SK-N-SH (cell line): ENCODE measurements around the gene FOXD3.

ENCODE experiments used
- EZH2phosphoT487 ChIP-seq: fragments of 200-600 bp; sonication (generic); IDR thresholded peaks from 2 replicates; pipeline ENCODE4 v1.6.1; 2017; ENCODE audit warnings: low read depth, mixed run types, mild to moderate bottlenecking, antibody characterized with exemption, moderate library complexity, borderline replicate concordance
- GABPA ChIP-seq: IDR thresholded peaks from 2 replicates; pipeline ENCODE4 v1.4.0; 2012; ENCODE audit warnings: low read depth, mild to moderate bottlenecking
- GATA2 ChIP-seq: sonication (generic); formaldehyde crosslinking; IDR thresholded peaks from 2 replicates; pipeline ENCODE4 v1.5.0; 2020; ENCODE audit warnings: mild to moderate bottlenecking, missing genetic modification reagents
- POLR2AphosphoS5 ChIP-seq: IDR thresholded peaks from 2 replicates; pipeline ENCODE4 v1.6.1; 2012; ENCODE audit warnings: low read depth, low read length
- RCOR1 ChIP-seq: fragments of 150-350 bp; IDR thresholded peaks from 2 replicates; pipeline ENCODE4 v1.6.1; 2017; ENCODE audit warnings: antibody characterized with exemption, low read length
- SMC3 ChIP-seq: IDR thresholded peaks from 2 replicates; pipeline ENCODE4 v1.6.1; 2012; ENCODE audit warnings: low read depth, low read length, improper control_type of control experiment
- TAF1 ChIP-seq: IDR thresholded peaks from 2 replicates; pipeline ENCODE4 v1.6.1; 2012; ENCODE audit warnings: low read depth, mild to moderate bottlenecking, low read length, moderate library complexity, borderline replicate concordance
- TF ChIP-seq, protein P1 (sequence below): fragments of 200-600 bp; sonication (generic); IDR thresholded peaks from 2 replicates; pipeline ENCODE4 v1.6.1; 2017; ENCODE audit warnings: antibody characterized with exemption, mild to moderate bottlenecking, moderate library complexity
- TF ChIP-seq, protein P2 (sequence below): IDR thresholded peaks from 2 replicates; pipeline ENCODE4 v1.4.0; 2012; ENCODE audit warnings: low read depth, borderline replicate concordance
- TF ChIP-seq, protein P3 (sequence below): IDR thresholded peaks from 2 replicates; pipeline ENCODE4 v1.6.1; 2012; ENCODE audit warnings: mild to moderate bottlenecking, low read depth, low read length, moderate library complexity

DNA sequence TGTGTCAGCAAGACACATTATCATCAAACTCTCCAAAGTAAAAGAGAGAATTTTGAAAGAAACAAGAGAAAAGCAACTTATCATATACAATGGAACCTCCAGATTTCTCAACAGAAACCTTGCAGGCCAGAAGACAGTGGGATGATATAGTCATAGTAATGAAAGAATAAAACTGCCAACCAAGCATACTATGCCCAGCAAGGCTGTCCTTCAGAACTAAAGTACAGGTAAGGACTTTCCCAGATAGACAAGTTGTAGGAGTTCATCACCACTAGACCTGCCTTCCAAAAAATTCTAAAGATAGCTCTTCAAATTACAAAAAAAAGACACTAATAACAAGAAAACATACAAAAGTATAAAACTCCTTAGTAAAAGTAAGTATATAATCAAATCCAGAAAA, 33.2 kb upstream of the FOXD3 start:
- TF ChIP-seq, protein P1, sequence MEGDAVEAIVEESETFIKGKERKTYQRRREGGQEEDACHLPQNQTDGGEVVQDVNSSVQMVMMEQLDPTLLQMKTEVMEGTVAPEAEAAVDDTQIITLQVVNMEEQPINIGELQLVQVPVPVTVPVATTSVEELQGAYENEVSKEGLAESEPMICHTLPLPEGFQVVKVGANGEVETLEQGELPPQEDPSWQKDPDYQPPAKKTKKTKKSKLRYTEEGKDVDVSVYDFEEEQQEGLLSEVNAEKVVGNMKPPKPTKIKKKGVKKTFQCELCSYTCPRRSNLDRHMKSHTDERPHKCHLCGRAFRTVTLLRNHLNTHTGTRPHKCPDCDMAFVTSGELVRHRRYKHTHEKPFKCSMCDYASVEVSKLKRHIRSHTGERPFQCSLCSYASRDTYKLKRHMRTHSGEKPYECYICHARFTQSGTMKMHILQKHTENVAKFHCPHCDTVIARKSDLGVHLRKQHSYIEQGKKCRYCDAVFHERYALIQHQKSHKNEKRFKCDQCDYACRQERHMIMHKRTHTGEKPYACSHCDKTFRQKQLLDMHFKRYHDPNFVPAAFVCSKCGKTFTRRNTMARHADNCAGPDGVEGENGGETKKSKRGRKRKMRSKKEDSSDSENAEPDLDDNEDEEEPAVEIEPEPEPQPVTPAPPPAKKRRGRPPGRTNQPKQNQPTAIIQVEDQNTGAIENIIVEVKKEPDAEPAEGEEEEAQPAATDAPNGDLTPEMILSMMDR, result no peak
- TF ChIP-seq RCOR1, result no peak
- TF ChIP-seq, protein P2, sequence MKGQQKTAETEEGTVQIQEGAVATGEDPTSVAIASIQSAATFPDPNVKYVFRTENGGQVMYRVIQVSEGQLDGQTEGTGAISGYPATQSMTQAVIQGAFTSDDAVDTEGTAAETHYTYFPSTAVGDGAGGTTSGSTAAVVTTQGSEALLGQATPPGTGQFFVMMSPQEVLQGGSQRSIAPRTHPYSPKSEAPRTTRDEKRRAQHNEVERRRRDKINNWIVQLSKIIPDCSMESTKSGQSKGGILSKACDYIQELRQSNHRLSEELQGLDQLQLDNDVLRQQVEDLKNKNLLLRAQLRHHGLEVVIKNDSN, result no peak
- no peak for TF ChIP-seq SMC3
- TF ChIP-seq POLR2AphosphoS5, result no peak
- no peak for TF ChIP-seq GABPA
- TF ChIP-seq GATA2, result no peak
- TF ChIP-seq, protein P3, sequence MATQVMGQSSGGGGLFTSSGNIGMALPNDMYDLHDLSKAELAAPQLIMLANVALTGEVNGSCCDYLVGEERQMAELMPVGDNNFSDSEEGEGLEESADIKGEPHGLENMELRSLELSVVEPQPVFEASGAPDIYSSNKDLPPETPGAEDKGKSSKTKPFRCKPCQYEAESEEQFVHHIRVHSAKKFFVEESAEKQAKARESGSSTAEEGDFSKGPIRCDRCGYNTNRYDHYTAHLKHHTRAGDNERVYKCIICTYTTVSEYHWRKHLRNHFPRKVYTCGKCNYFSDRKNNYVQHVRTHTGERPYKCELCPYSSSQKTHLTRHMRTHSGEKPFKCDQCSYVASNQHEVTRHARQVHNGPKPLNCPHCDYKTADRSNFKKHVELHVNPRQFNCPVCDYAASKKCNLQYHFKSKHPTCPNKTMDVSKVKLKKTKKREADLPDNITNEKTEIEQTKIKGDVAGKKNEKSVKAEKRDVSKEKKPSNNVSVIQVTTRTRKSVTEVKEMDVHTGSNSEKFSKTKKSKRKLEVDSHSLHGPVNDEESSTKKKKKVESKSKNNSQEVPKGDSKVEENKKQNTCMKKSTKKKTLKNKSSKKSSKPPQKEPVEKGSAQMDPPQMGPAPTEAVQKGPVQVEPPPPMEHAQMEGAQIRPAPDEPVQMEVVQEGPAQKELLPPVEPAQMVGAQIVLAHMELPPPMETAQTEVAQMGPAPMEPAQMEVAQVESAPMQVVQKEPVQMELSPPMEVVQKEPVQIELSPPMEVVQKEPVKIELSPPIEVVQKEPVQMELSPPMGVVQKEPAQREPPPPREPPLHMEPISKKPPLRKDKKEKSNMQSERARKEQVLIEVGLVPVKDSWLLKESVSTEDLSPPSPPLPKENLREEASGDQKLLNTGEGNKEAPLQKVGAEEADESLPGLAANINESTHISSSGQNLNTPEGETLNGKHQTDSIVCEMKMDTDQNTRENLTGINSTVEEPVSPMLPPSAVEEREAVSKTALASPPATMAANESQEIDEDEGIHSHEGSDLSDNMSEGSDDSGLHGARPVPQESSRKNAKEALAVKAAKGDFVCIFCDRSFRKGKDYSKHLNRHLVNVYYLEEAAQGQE, result no peak
- no peak for TF ChIP-seq EZH2phosphoT487
- TF ChIP-seq TAF1, result no peak
